Measurements from ENCODE around the gene WWC1. TPM values are rescaled to one million over a fixed set of nuclear protein-coding genes. Genes with fewer than 3 reads are reported as not detected.

The WWC1 gene
- total RNA-seq, 1 donor from 2014 or later, result 87.2 TPM

- no peak for TF ChIP-seq CTCF (conservative IDR thresholded peaks at IDR 0.05; ENCODE audit: low read depth, low read length)
- H3K4me3 ChIP-seq (ENCODE audit: low read depth, low read length), result no peak overlapping the region
- DNase-seq (ENCODE audit: low read depth), result peak; percentile 29
Observed at GRCh38 chr5:168404365-168404764, 112.9 kb downstream of the WWC1 start.

- H3K4me3 ChIP-seq (ENCODE audit: low read depth, low read length), result no peak overlapping the region
- no peak for TF ChIP-seq CTCF (conservative IDR thresholded peaks at IDR 0.05; ENCODE audit: low read depth, low read length)
- DNase-seq (ENCODE audit: low read depth), result no peak
Observed at GRCh38 chr5:168407211-168407610, 115.8 kb downstream of the WWC1 start.

- no peak overlapping the region for H3K4me3 ChIP-seq (ENCODE audit: low read depth, low read length)
- no peak for DNase-seq (ENCODE audit: low read depth)
Observed at GRCh38 chr5:168408561-168409305, 117.3 kb downstream of the WWC1 start.

GRCh38 chr5:168409591-168410458 lies 118.4 kb downstream of the WWC1 start:
- DNase-seq (ENCODE audit: low read depth), result no peak
- no peak overlapping the region for H3K4me3 ChIP-seq (ENCODE audit: low read depth, low read length)
- no peak for TF ChIP-seq CTCF (conservative IDR thresholded peaks at IDR 0.05; ENCODE audit: low read depth, low read length)

More at GRCh38 chr5:168408561-168409305, 117.3 kb downstream of the WWC1 start:
- TF ChIP-seq CTCF (conservative IDR thresholded peaks at IDR 0.05; ENCODE audit: low read depth, low read length), result no peak

- TF ChIP-seq CTCF (conservative IDR thresholded peaks at IDR 0.05; ENCODE audit: low read depth, low read length), result no peak
- no peak overlapping the region for H3K4me3 ChIP-seq (ENCODE audit: low read depth, low read length)
- DNase-seq (ENCODE audit: low read depth), result no peak
Observed at GRCh38 chr5:168411871-168412270, 120.4 kb downstream of the WWC1 start.

GRCh38 chr5:168413062-168413461 lies 121.6 kb downstream of the WWC1 start:
- no peak for DNase-seq (ENCODE audit: low read depth)
- TF ChIP-seq CTCF (conservative IDR thresholded peaks at IDR 0.05; ENCODE audit: low read depth, low read length), result no peak
- H3K4me3 ChIP-seq (ENCODE audit: low read depth, low read length), result no peak overlapping the region
